ENCODE results near the gene BTBD3. TPM values are rescaled to one million over a fixed set of nuclear protein-coding genes. Genes with fewer than 3 reads are reported as not detected.

BTBD3 gene
- polyA plus RNA-seq, 3 donors from 2014 or later = 0.78 to 1.9 (median 1.8) TPM

- Mint-ChIP-seq H3K4me1 (no peaks in the 10 kb centered on the region), H3K27me3 (ENCODE audit: low read depth in 3 of 3) (peaks cover 0 to 6% (median 2%) of the 10 kb centered on the region in 3 donors), H3K36me3 (no peaks in the 10 kb centered on the region), H3K27ac (no peak overlapping the region), H3K4me3 (no peak overlapping the region), H3K9me3 (peaks cover 0 to 12% (median 6%) of the 10 kb centered on the region in 6 donors)
- no peak for DNase-seq
These were observed 41.2 kb downstream of the BTBD3 start for GRCh38 chr20:11958855-11959254.

DNA sequence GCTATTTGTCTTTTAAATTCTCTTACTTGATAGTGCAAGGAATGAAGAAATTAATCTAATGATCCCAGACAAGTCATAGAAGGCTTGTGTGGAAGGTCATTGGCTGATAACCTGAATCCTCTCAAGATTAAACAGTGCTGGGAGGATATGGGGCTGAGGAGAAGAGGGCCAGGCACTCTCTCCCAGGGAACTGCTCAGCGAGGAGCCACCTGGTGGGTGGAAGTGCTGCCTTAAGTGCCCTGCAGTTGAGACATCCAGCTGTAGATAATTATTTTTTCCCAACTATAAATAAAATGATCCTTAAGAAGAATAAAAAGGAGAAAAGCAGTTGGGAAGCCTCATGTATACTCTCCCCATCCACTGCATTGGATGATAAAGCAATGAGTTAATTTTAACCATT is 47.9 kb downstream of the BTBD3 start:
- Mint-ChIP-seq H3K9me3 (peaks cover 0 to 4% (median under 1%) of the 10 kb centered on the region in 6 donors), H3K36me3 (no peaks in the 10 kb centered on the region), H3K4me1 (no peaks in the 10 kb centered on the region), H3K27ac (no peak overlapping the region), H3K4me3 (no peak overlapping the region), H3K27me3 (ENCODE audit: low read depth in 3 of 3) (peaks cover 0 to 2% (median 2%) of the 10 kb centered on the region in 3 donors)
- no peak for DNase-seq

- no peak for DNase-seq
- H3K27ac Mint-ChIP-seq = no peak overlapping the region
- peaks cover 0 to 2% (median 2%) of the 10 kb centered on the region in 3 donors for H3K27me3 Mint-ChIP-seq (ENCODE audit: low read depth in 3 of 3)
- H3K4me1 Mint-ChIP-seq = no peaks in the 10 kb centered on the region
- peaks cover 0 to 4% (median 0%) of the 10 kb centered on the region in 6 donors for H3K9me3 Mint-ChIP-seq
- H3K4me3 Mint-ChIP-seq = no peak overlapping the region
- H3K36me3 Mint-ChIP-seq = no peaks in the 10 kb centered on the region
These were observed 48.5 kb downstream of the BTBD3 start for GRCh38 chr20:11966186-11966585.

- Mint-ChIP-seq H3K36me3 (no peaks in the 10 kb centered on the region), H3K27ac (no peak overlapping the region), H3K4me1 (no peaks in the 10 kb centered on the region), H3K9me3 (peaks cover 0 to 13% (median 0%) of the 10 kb centered on the region in 6 donors), H3K4me3 (no peak overlapping the region), H3K27me3 (ENCODE audit: low read depth in 3 of 3) (no peaks in the 10 kb centered on the region)
- no peak for DNase-seq
These were observed 52.6 kb downstream of the BTBD3 start for GRCh38 chr20:11970243-11970836.

GRCh38 chr20:11972478-11972877 is 54.8 kb downstream of the BTBD3 start:
- no peak overlapping the region for H3K27ac Mint-ChIP-seq
- no peaks in the 10 kb centered on the region for H3K4me1 Mint-ChIP-seq
- peaks cover 0 to 9% (median 0%) of the 10 kb centered on the region in 6 donors for H3K9me3 Mint-ChIP-seq
- no peaks in the 10 kb centered on the region for H3K36me3 Mint-ChIP-seq
- no peaks in the 10 kb centered on the region for H3K27me3 Mint-ChIP-seq (ENCODE audit: low read depth in 3 of 3)
- no peak overlapping the region for H3K4me3 Mint-ChIP-seq
- no peak for DNase-seq

All from immature natural killer cell (primary cell).